ENCODE results near the gene DNASE1.
"Not testable (repeated sequence)": the region's sequence is repeated elsewhere in the genome, so short reads cannot be mapped to it uniquely, and the experiment has no call there.

Gene DNASE1

DNA sequence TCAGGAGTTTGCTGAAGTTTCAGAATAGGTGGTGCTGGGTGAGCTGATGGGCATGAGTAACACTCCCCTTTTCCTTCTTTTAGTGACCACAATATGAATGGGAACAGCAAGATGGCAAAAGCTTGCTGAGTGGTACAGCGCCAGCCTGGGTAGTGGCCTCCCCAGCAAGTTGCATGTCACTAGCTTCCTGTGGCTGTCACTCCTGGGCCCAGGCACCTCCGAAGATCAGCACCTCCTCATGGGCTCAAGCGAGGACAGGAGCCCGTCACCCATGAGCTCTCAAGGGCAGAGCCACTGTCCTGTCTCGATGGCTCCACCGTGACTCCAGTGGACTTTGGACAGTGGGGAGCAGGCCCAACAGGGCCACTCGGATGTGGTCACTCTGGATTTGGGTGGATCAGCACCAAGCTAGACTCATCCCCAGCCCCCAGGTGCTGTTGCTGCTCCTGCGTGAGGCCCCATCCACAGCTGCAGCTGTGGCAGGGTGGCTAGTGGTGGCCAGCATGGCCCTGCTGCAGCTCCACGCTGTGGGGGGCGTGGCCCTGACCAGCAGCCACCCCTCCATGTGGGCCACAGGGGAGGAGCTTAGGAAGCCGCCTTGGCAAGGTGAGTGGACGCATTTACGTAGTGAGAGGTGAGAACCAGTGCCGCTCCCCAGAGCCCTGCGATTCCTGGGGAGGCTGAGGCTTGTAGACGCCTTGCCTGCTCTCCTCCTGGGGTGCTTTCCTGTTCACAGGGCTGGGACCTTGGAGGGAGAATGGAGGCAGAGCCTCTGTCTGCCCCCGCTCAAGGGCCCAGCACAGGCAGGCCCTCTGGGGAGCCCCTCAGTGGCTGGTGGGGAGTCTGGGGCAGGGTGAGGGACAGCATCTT, 13.6 kb upstream of the DNASE1 start:
- in situ Hi-C loops (cut with HindIII; ENCODE audit: low sequenced_read_pairs): no loop called here

- in situ Hi-C loops (cut with HindIII; ENCODE audit: low sequenced_read_pairs): no loop called here
Measured at GRCh38 chr16:3641801-3642396, 12.6 kb upstream of the DNASE1 start.

GRCh38 chr16:3642397-3643094, 11.9 kb upstream of the DNASE1 start:
- in situ Hi-C loops (cut with HindIII; ENCODE audit: low sequenced_read_pairs): no loop called here

- in situ Hi-C loops (cut with HindIII; ENCODE audit: low sequenced_read_pairs): no loop called here
Measured at GRCh38 chr16:3643095-3643730, 11.3 kb upstream of the DNASE1 start.

GRCh38 chr16:3645108-3645503, 9.4 kb upstream of the DNASE1 start:
- in situ Hi-C loops (cut with HindIII; ENCODE audit: low sequenced_read_pairs): no loop called here

DNA sequence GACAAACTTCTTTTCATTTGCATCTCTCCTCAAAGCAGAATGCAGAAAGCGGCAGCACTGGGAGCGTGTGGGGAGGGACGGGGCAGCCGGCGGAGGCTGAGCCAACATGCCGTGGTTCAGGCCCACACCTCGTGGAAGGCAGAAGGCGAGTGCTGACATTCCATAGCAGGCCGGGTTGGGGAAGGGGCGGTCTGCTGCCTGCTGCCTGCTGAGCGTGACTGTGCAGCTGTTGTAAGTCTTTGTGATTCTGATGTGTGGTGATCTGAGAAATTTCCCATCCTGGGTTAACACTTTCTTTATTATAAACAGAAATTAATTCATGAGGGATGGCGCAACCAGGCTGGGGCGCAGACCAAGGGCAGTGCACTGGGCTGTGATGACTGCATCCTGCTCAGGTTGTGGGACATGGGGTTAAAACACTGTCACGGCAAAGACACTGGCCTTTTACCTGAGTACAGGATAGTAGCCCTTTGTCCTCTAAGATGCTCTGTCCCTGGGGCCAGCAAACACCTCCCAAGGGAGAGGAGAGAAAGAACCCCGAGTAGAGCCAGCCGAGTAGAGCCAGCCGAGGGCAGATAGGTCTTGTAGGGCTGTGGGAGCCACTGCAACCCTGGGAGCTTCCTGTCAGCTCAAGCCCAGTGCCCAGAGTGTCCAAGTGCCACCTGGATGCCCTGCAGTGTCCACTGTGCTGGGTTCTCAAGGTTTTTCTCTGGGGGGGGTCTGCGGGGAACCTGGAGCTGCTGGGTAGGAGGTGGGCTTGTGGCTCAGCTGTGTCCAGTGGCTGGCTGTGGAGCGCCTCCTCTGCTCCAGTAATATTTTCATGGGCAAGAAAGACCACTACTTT, 8.8 kb upstream of the DNASE1 start:
- in situ Hi-C loops (cut with HindIII; ENCODE audit: low sequenced_read_pairs): no loop called here

DNA sequence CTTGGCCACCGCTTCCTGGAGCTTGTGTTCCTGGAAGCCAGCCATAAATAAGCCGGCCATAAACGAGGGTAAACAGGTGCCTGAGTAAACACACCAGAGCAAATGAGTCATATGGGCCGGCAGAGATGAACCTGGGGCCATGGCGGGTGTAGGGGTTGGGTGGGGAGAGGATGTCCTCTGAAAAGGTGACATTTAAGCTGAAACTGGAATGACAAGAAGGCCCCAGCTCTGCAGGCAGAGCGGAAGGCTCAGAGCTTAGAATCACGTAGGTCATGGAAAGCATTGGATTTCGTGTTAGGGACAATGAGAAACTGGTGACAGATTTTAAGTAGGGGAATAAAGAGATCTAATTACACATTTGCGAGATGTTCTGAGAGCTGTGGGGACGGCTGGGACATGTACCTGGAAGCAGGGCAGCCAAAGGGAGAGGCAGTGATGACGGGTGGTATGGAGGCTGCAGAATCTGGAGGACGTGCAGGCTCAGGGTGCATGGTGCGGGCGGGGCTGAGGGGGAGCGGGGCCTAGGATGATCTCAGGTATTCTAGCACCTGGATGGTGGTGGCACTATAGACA, 8.1 kb upstream of the DNASE1 start:
- in situ Hi-C loops (cut with HindIII; ENCODE audit: low sequenced_read_pairs): no loop called here

DNA sequence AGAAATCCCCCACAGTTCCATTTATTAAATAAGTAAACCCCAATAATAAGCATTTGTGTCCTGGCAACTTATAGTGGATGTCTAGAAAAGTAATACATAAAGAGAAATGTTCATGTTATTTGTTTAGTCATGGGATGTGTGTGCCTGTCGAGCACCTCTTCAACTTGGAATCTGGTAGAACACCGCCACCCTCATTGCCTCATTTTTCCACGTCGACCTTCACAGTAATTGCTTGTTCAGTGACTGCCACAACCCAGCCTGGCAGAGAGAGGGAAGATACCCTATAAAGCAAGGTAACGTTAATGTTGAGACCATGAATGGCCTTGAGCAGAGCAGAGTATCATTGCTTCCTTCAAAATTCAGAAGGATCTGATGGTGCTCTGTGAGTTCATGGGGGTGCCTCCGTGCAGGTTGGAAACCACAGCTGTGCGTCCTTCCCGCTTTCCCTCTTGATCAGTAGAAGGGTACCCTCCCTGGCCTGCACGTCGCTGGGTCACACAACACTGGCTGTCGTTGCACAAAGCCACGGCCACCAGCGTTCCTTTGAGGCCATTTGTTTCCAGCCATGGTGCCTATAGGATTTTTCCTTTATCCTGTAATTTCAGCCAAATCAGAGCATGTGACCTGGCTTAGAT, 3.7 kb upstream of the DNASE1 start:
- in situ Hi-C loops (cut with HindIII; ENCODE audit: low sequenced_read_pairs): no loop called here

- in situ Hi-C loops (cut with HindIII; ENCODE audit: low sequenced_read_pairs): no loop called here
Measured at GRCh38 chr16:3651461-3652372, 2.8 kb upstream of the DNASE1 start.

GRCh38 chr16:3652373-3653195, 1.9 kb upstream of the DNASE1 start:
- in situ Hi-C loops (cut with HindIII; ENCODE audit: low sequenced_read_pairs): no loop called here

- in situ Hi-C loops (cut with HindIII; ENCODE audit: low sequenced_read_pairs): no loop called here
Measured at GRCh38 chr16:3655030-3655395, 522 bp downstream of the DNASE1 start.

DNA sequence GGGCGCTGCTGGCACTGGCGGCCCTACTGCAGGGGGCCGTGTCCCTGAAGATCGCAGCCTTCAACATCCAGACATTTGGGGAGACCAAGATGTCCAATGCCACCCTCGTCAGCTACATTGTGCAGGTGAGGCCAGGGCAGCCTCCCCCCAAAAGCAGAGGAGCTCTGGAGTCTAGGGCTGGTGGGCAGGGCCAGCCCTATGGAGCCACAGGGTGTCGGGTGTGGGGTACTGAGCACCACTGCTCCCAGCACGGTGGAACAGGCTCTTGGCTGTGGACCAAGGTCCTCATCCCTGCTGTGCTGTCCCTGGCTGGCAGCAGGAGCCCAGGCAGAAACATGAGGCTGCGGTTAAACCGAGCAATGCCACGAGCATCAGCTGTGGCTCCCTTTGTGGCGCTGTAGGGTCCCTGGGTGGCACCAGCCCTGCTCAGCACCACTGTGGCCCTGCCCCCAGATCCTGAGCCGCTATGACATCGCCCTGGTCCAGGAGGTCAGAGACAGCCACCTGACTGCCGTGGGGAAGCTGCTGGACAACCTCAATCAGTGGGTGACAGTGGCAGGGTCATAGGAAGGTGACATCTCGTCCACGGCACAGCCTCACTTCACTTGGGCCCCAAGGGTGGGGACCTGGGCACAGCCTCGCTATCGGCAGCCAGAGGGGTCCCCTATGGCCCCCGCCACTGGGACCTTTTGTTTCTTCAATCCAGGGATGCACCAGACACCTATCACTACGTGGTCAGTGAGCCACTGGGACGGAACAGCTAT, 1.1 kb downstream of the DNASE1 start:
- in situ Hi-C loops (cut with HindIII; ENCODE audit: low sequenced_read_pairs): no loop called here

- in situ Hi-C loops (cut with HindIII; ENCODE audit: low sequenced_read_pairs): not testable (repeated sequence)
Measured at GRCh38 chr16:3656160-3656490, 1.6 kb downstream of the DNASE1 start.

GRCh38 chr16:3656491-3657468, 2.3 kb downstream of the DNASE1 start:
- in situ Hi-C loops (cut with HindIII; ENCODE audit: low sequenced_read_pairs): no loop called here

- in situ Hi-C loops (cut with HindIII; ENCODE audit: low sequenced_read_pairs): no loop called here
Measured at GRCh38 chr16:3659251-3659650, 4.8 kb downstream of the DNASE1 start.

- in situ Hi-C loops (cut with HindIII; ENCODE audit: low sequenced_read_pairs): no loop called here
Measured at GRCh38 chr16:3661311-3661710, 6.8 kb downstream of the DNASE1 start.

All from DLD1 (cell line).